Left lung (tissue), 10 donors: ENCODE measurements around the gene NCAPD3. TPM values are rescaled to one million over a fixed set of nuclear protein-coding genes. Genes with fewer than 3 reads are reported as not detected.

ENCODE experiments used
- ATAC-seq: fragments of 200-7000 bp; cut with Tn5 transposase; one replicate; pipeline ENCODE4 v1.9.1; 2020; ENCODE audit warnings: moderate library complexity
- DNase-seq, 4 donors: peaks; one replicate each; pipeline ENCODE4 v3.0.0-alpha.2; 2013 to 2020
- H3K27ac ChIP-seq, 2 donors: fragments of 200-600 bp; sonication (generic) in 1 of 2; one replicate each; pipeline versions ENCODE4 v1.5.0 to v1.8.0; 2020 to 2021
- H3K27me3 ChIP-seq, 2 donors: fragments of 200-600 bp; sonication (generic) in 1 of 2; one replicate each; pipeline versions ENCODE4 v1.5.0 to v1.8.0; 2020 to 2021
- H3K36me3 ChIP-seq, 2 donors: fragments of 200-600 bp; sonication (generic) in 1 of 2; one replicate each; pipeline versions ENCODE4 v1.5.0 to v1.8.0; 2020 to 2021
- H3K4me1 ChIP-seq, 2 donors: fragments of 200-600 bp; one replicate each; pipeline ENCODE4 v1.8.0; 2021
- H3K4me3 ChIP-seq, 2 donors: fragments of 200-600 bp; sonication (generic) in 1 of 2; one replicate each; pipeline versions ENCODE4 v1.5.0 to v1.8.0; 2020 to 2021; ENCODE audit warnings: mild to moderate bottlenecking in 1 of 2
- H3K9me3 ChIP-seq, 2 donors: fragments of 200-600 bp; sonication (generic) in 1 of 2; one replicate each; pipeline versions ENCODE4 v1.5.0 to v1.8.0; 2020 to 2021
- CTCF ChIP-seq, 2 donors: fragments of 200-600 bp; sonication (generic) in 1 of 2; IDR thresholded peaks; one replicate each; pipeline versions ENCODE4 v1.5.0 to v1.8.0; 2021; ENCODE audit warnings: antibody characterized with exemption in 2 of 2
- intact Hi-C, 2 donors: fragments of 100-400 bp; cut with DNase I; formaldehyde crosslinking; loops; one replicate each; pipeline versions ENCODE4 v1.11.2 to v1.14.2; 2022
- polyA plus RNA-seq, 6 donors: library from polyadenylated mRNA; unstranded; fragments of 120-200 nt; gene quantifications; one replicate each; pipeline ENCODE4 v1.2.1, GENCODE V29; 2013; ENCODE audit not compliant: insufficient read length in 6 of 6
- total RNA-seq, 2 donors: library from RNA; stranded (reverse); fragmentation: NEBNext Ultra II Directional; extraction: Animal tissue kit (Norgen Biotek cat#: 25700); gene quantifications; one replicate each; pipeline ENCODE4 v1.2.1, GENCODE V29; 2021
- donor health status: DM: no; HTN: yes; CAD: no.
- donor health status: DM: no; HTN: no; CAD: no.

Gene NCAPD3
- total and polyA plus RNA-seq, 8 donors = 16.4 to 37.7 (median 32.6) TPM

- ATAC-seq = no peak
- no peak overlapping the region for H3K4me3 ChIP-seq
- no peak for TF ChIP-seq CTCF (IDR thresholded peaks at IDR 0.05)
- no peak for DNase-seq
- intact Hi-C loops = no loop called here
- no peaks in the 10 kb centered on the region for H3K9me3 ChIP-seq
- H3K36me3 ChIP-seq = peaks cover 0 to 94% of the 10 kb centered on the region in 2 donors
- H3K27me3 ChIP-seq = no peaks in the 10 kb centered on the region
- no peak overlapping the region for H3K27ac ChIP-seq
- no peaks in the 10 kb centered on the region for H3K4me1 ChIP-seq
Measured at GRCh38 chr11:134153147-134153905, 70.4 kb downstream of the NCAPD3 start.

GRCh38 chr11:134152696-134153095 is 71.1 kb downstream of the NCAPD3 start:
- no peak for TF ChIP-seq CTCF (IDR thresholded peaks at IDR 0.05)
- no peaks in the 10 kb centered on the region for H3K27me3 ChIP-seq
- H3K27ac ChIP-seq = no peak overlapping the region
- peaks cover 0 to 87% of the 10 kb centered on the region in 2 donors for H3K36me3 ChIP-seq
- intact Hi-C loops = no loop called here
- no peak overlapping the region for H3K4me3 ChIP-seq
- DNase-seq (no peak), ATAC-seq (no peak)
- H3K4me1 ChIP-seq = no peaks in the 10 kb centered on the region
- H3K9me3 ChIP-seq = no peaks in the 10 kb centered on the region

- Histone ChIP-seq H3K4me1 (no peaks in the 10 kb centered on the region), H3K4me3 (no peak overlapping the region), H3K9me3 (no peaks in the 10 kb centered on the region), H3K27me3 (no peaks in the 10 kb centered on the region), H3K27ac (no peak overlapping the region), H3K36me3 (peaks cover 0 to 79% of the 10 kb centered on the region in 2 donors)
- ATAC-seq (no peak), DNase-seq (no peak)
- intact Hi-C loops = no loop called here
- no peak for TF ChIP-seq CTCF (IDR thresholded peaks at IDR 0.05)
Measured at GRCh38 chr11:134151083-134151747, 72.6 kb downstream of the NCAPD3 start.

- ATAC-seq (no peak), DNase-seq (no peak)
- H3K4me3 ChIP-seq = no peak overlapping the region
- H3K27me3 ChIP-seq = no peaks in the 10 kb centered on the region
- H3K27ac ChIP-seq = no peak overlapping the region
- no peaks in the 10 kb centered on the region for H3K9me3 ChIP-seq
- H3K36me3 ChIP-seq = peaks cover 0 to 78% of the 10 kb centered on the region in 2 donors
- intact Hi-C loops = no loop called here
- H3K4me1 ChIP-seq = no peaks in the 10 kb centered on the region
- no peak for TF ChIP-seq CTCF (IDR thresholded peaks at IDR 0.05)
Measured at GRCh38 chr11:134150195-134150903, 73.4 kb downstream of the NCAPD3 start.

- peaks cover 0 to 69% of the 10 kb centered on the region in 2 donors for H3K36me3 ChIP-seq
- intact Hi-C loops = loop anchor here in 1 of 2 donors (10.0 kb wide), 1 partner anchor 225 kb away; no protein-coding TSS in a partner anchor
Measured at GRCh38 chr11:134149371-134149770, 74.4 kb downstream of the NCAPD3 start.

More at GRCh38 chr11:134149371-134149770, 74.4 kb downstream of the NCAPD3 start:
- H3K27ac ChIP-seq = no peak overlapping the region
- no peaks in the 10 kb centered on the region for H3K4me1 ChIP-seq
- no peak overlapping the region for H3K4me3 ChIP-seq
- ATAC-seq (no peak), DNase-seq (no peak)
- H3K27me3 ChIP-seq = no peaks in the 10 kb centered on the region
- TF ChIP-seq CTCF (IDR thresholded peaks at IDR 0.05) = no peak
- H3K9me3 ChIP-seq = no peaks in the 10 kb centered on the region
